GM21619 (cell line): Measurements from ENCODE around the gene RPL7A.
"Not testable (repeated sequence)": the region's sequence is repeated elsewhere in the genome, so short reads cannot be mapped to it uniquely, and the experiment has no call there.

Experiments
- ATAC-seq: cut with Tn5 transposase; IDR thresholded peaks from one replicate; pipeline ENCODE4 v1.9.1; 2021; ENCODE audit not compliant: unreplicated experiment

Gene RPL7A

GRCh38 chr9:133366435-133366834 lies 18.4 kb downstream of the RPL7A start:
- ATAC-seq: no peak

GRCh38 chr9:133367221-133367620 lies 19.2 kb downstream of the RPL7A start:
- no peak for ATAC-seq

- ATAC-seq: no peak
Observed at GRCh38 chr9:133367778-133368177, 19.8 kb downstream of the RPL7A start.

GRCh38 chr9:133368249-133368881 lies 20.3 kb downstream of the RPL7A start:
- no peak for ATAC-seq

GRCh38 chr9:133369422-133369821 lies 21.4 kb downstream of the RPL7A start:
- no peak for ATAC-seq

GRCh38 chr9:133369933-133370332 lies 21.9 kb downstream of the RPL7A start:
- no peak for ATAC-seq

GRCh38 chr9:133370685-133371084 lies 22.7 kb downstream of the RPL7A start:
- no peak for ATAC-seq

GRCh38 chr9:133371261-133371711 lies 23.3 kb downstream of the RPL7A start:
- no peak for ATAC-seq

GRCh38 chr9:133372144-133372543 lies 24.1 kb downstream of the RPL7A start:
- no peak for ATAC-seq

GRCh38 chr9:133374612-133375115 lies 26.6 kb downstream of the RPL7A start:
- ATAC-seq: no peak

- ATAC-seq: peak; percentile 17
Observed at GRCh38 chr9:133375116-133375723, 27.2 kb downstream of the RPL7A start.

GRCh38 chr9:133375724-133376654 lies 28.0 kb downstream of the RPL7A start, which contains the start of the genes STKLD1 and SURF4:
Gene STKLD1 (plus strand): TSS chr9:133376366. CDS start chr9:133376474, 108 bp downstream.
Gene SURF4 (minus strand): TSS chr9:133376060. CDS start chr9:133375969, 91 bp downstream.
- ATAC-seq: peak; percentile 83

GRCh38 chr9:133377280-133377679 lies 29.3 kb downstream of the RPL7A start:
- not testable (repeated sequence) for ATAC-seq

- ATAC-seq: no peak
Observed at GRCh38 chr9:133377721-133378216, 29.8 kb downstream of the RPL7A start.

GRCh38 chr9:133378408-133378962 lies 30.5 kb downstream of the RPL7A start:
- no peak for ATAC-seq

- no peak for ATAC-seq
Observed at GRCh38 chr9:133379153-133380086, 31.4 kb downstream of the RPL7A start.

GRCh38 chr9:133380734-133381133 lies 32.7 kb downstream of the RPL7A start:
- ATAC-seq: no peak

GRCh38 chr9:133382507-133383141 lies 34.6 kb downstream of the RPL7A start:
- no peak for ATAC-seq

- ATAC-seq: no peak
Observed at GRCh38 chr9:133383438-133383837, 35.4 kb downstream of the RPL7A start.
